Nephron (organoid): ENCODE measurements around the gene ZFP36L2.

Experiments used
- H3K27ac Mint-ChIP-seq, 3 experiments: 2 replicates each; pipeline ENCODE4 v1.8.0; 2020; ENCODE audit warnings: mixed read lengths in 3 of 3, mild to moderate bottlenecking in 2 of 3, moderate library complexity in 1 of 3
- H3K27me3 Mint-ChIP-seq: 2 replicates; pipeline ENCODE4 v1.8.0; 2021; ENCODE audit warnings: low read depth, mild to moderate bottlenecking, moderate library complexity, mixed read lengths
- H3K36me3 Mint-ChIP-seq: 2 replicates; pipeline ENCODE4 v1.8.0; 2020; ENCODE audit warnings: low read depth, mixed read lengths
- H3K4me1 Mint-ChIP-seq: 2 replicates; pipeline ENCODE4 v1.8.0; 2020; ENCODE audit warnings: mixed read lengths
- H3K4me3 Mint-ChIP-seq, 3 experiments: 2 replicates each; pipeline ENCODE4 v1.8.0; 2020; ENCODE audit warnings: mild to moderate bottlenecking in 3 of 3, mixed read lengths in 3 of 3, moderate library complexity in 2 of 3
- H3K9me3 Mint-ChIP-seq: 2 replicates; pipeline ENCODE4 v1.8.0; 2020; ENCODE audit warnings: mixed read lengths
- CTCF ChIP-seq, 3 experiments: fragments of 200-600 bp; sonication (generic); IDR thresholded peaks; one replicate each; pipeline ENCODE4 v1.5.0; 2021; ENCODE audit warnings: antibody characterized with exemption in 3 of 3; ENCODE audit not compliant: unreplicated experiment in 3 of 3

ZFP36L2 gene

GRCh38 chr2:43255296-43255910 lies 29.0 kb upstream of the ZFP36L2 start:
- Mint-ChIP-seq H3K9me3 (no peaks in the 10 kb centered on the region), H3K27ac (peak overlapping the region; percentile 57 to 69 (median 68)), H3K4me3 (no peak overlapping the region), H3K36me3 (peaks cover 8% of the 10 kb centered on the region), H3K4me1 (peaks cover 26% of the 10 kb centered on the region), H3K27me3 (no peaks in the 10 kb centered on the region)
- TF ChIP-seq CTCF (IDR thresholded peaks at IDR 0.05; ENCODE audit: unreplicated experiment in 3 of 3): no peak

DNA sequence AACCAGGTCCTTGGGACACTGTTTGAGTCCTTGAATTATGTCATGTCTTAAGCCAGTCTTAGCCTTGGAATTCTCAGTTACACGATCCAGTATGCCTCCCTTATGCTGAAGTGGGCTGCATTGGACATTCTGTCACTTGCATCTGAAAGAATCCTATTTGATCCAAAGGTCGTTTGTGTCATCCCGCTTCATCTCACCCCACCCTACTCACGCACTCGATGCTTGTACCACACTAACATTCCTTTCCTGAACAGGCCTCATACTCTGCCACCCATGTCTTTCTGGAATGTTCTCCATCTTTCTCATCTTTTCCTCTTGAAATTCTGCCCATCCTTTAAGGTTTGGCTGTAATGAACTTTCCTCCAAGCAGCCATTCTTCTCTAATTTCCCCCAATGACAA lies 27.9 kb upstream of the ZFP36L2 start:
- Mint-ChIP-seq H3K4me1 (peaks cover 26% of the 10 kb centered on the region), H3K4me3 (no peak overlapping the region), H3K27me3 (no peaks in the 10 kb centered on the region), H3K36me3 (peaks cover 8% of the 10 kb centered on the region), H3K9me3 (no peaks in the 10 kb centered on the region), H3K27ac (peak overlapping the region in 2 of 3 experiments; percentile 13 to 32)
- TF ChIP-seq CTCF (IDR thresholded peaks at IDR 0.05; ENCODE audit: unreplicated experiment in 3 of 3): no peak

- Mint-ChIP-seq H3K4me1 (peaks cover 17% of the 10 kb centered on the region), H3K9me3 (no peaks in the 10 kb centered on the region), H3K27ac (no peak overlapping the region), H3K27me3 (no peaks in the 10 kb centered on the region), H3K36me3 (peaks cover 5% of the 10 kb centered on the region), H3K4me3 (no peak overlapping the region)
- TF ChIP-seq CTCF (IDR thresholded peaks at IDR 0.05; ENCODE audit: unreplicated experiment in 3 of 3): no peak
These were observed 24.8 kb upstream of the ZFP36L2 start for GRCh38 chr2:43251171-43251731.

DNA sequence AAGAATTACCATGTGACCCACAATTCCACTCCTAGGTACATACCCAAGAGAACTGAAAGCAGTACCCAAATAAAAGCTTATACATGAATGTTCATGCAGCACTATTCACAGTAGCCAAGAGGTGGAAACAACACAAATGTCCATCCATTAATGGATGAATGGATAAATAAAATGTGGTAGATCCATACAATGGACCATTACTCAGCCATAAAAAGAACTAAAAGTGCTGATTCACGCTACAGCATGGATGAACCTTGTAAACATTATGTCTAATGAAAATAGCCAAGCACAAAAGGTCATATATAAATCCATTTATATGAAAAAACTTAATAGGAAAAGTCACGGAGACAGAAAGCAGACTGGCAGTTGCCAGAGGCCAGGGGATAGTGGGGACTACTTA lies 23.6 kb upstream of the ZFP36L2 start:
- no peaks in the 10 kb centered on the region for H3K9me3 Mint-ChIP-seq
- H3K4me3 Mint-ChIP-seq: no peak overlapping the region
- H3K4me1 Mint-ChIP-seq: peaks cover 6% of the 10 kb centered on the region
- H3K27ac Mint-ChIP-seq: peak overlapping the region; percentile 48 to 56 (median 54)
- peaks cover 5% of the 10 kb centered on the region for H3K36me3 Mint-ChIP-seq
- TF ChIP-seq CTCF (IDR thresholded peaks at IDR 0.05; ENCODE audit: unreplicated experiment in 3 of 3): no peak
- no peaks in the 10 kb centered on the region for H3K27me3 Mint-ChIP-seq

DNA sequence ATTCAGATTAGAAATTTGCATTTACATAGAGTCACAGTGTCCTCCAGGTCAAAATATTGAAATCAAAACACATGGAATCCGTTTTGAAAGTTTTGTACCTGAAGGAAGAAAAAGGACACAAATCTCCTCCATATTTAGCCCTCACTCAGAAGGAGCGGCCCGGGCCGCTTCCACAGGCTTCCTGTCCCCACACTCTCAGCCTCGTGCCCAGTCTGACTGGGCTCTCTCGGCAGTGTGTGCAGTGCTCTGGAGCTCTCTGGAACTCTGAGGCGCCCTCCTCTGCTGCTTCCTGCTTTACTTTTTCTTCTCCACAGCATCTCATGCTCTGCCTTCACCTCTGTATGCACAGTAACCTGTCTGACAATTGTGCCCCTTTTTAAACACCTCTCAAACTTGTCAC lies 22.2 kb upstream of the ZFP36L2 start:
- H3K4me1 Mint-ChIP-seq: no peaks in the 10 kb centered on the region
- H3K27ac Mint-ChIP-seq: peak overlapping the region; percentile 15 to 56 (median 49)
- TF ChIP-seq CTCF (IDR thresholded peaks at IDR 0.05; ENCODE audit: unreplicated experiment in 3 of 3): no peak
- H3K9me3 Mint-ChIP-seq: no peaks in the 10 kb centered on the region
- H3K4me3 Mint-ChIP-seq: no peak overlapping the region
- H3K36me3 Mint-ChIP-seq: no peaks in the 10 kb centered on the region
- H3K27me3 Mint-ChIP-seq: no peaks in the 10 kb centered on the region

DNA sequence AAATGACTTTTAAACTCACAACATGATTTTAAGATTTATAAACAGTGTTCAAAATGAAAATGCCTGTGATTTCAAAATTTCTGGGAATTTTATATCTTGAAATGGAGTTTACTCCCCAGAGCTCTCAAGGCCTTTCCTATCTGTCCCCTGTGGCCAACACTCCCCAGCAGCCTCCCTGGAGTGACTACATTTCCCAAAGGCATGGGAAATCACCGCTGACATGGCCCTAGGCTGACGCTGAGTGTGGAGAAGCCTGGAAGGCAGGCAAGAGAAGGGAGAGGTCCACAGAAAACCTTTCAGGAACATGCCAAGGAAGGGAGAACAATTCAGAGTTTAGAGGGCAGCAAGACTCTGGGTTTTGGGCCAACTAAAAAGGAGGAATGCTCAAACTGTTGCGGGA lies 20.2 kb upstream of the ZFP36L2 start:
- no peak for TF ChIP-seq CTCF (IDR thresholded peaks at IDR 0.05; ENCODE audit: unreplicated experiment in 3 of 3)
- no peaks in the 10 kb centered on the region for H3K4me1 Mint-ChIP-seq
- no peaks in the 10 kb centered on the region for H3K9me3 Mint-ChIP-seq
- H3K36me3 Mint-ChIP-seq: no peaks in the 10 kb centered on the region
- H3K4me3 Mint-ChIP-seq: no peak overlapping the region
- no peaks in the 10 kb centered on the region for H3K27me3 Mint-ChIP-seq
- peak overlapping the region in 2 of 3 experiments; percentile 23 to 52 for H3K27ac Mint-ChIP-seq
